ENCODE results near the gene RYR1. TPM values are rescaled to one million over a fixed set of nuclear protein-coding genes. Genes with fewer than 3 reads are reported as not detected.
"Not testable (repeated sequence)": the region's sequence is repeated elsewhere in the genome, so short reads cannot be mapped to it uniquely, and the experiment has no call there.

RYR1 gene
- total and polyA plus RNA-seq, 3 experiments from 2014 or later: 0.71 to 3.3 (median 1.4) TPM

DNA sequence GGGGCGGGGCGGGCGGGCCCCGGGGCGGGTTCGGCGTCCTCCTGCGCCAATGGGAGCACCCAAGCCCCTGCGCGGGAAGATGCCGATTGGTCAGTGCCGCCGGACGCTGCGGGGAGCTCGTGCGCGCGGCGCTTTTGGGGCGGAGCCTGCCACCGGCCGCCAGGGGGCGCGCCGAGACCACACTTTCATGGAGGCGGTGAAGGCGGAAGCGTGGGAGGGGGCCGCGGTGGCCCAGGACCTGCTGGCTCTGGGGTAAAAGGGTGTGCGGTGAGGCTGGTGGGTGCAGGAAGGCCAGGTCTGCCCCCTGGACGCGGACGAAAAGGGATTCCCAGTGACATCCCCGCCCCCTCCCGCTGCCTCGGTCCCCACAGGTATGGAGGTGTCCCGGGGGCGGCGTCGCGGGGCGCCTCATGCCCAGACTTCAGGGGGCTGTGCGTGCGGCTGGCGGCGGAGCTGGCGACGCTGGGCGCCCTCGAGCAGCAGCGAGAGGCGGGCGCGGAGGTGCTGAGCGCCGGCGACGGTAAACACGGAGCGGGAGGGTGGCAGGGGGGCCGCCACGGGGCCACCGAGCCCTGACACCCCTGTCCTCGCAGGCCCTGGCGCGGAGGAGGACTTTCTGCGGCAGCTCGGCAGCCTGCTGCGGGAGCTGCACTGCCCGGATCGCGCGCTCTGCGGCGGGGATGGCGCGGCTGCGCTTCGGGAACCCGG is 30.4 kb upstream of the RYR1 start, which contains the start of gene FAM98C:
TSS of gene FAM98C (plus strand) at position 127 of the 708 bp plus-strand sequence. CDS start at position 188, 61 bp downstream.
- H3K9me3 Mint-ChIP-seq: no peaks in the 10 kb centered on the region
- H3K27me3 Mint-ChIP-seq: peaks cover 0 to 8% of the 10 kb centered on the region in 2 donors
- peak; percentile 96 to 99 (median 98) for DNase-seq
- peaks cover 0 to 21% (median 6%) of the 10 kb centered on the region in 3 donors for H3K36me3 Mint-ChIP-seq
- POLR2A ChIA-PET: interaction anchor here (0.6 to 2.4 kb wide), 15 partner anchors 9 to 527 kb away, joined by 3 to 25 read pairs (median 5); partner anchors contain the start of genes ACTN4, CATSPERG, EIF3K and GGN
- Histone ChIP-seq H3K27ac (ENCODE audit: low read depth, low read length) (peak within 1 kb of the TSS; percentile 67), H3K9me3 (ENCODE audit: low read length) (no peaks in the 10 kb centered on the region), H3K4me1 (ENCODE audit: insufficient read depth, low read length) (peaks cover 10% of the 10 kb centered on the region), H3K27me3 (ENCODE audit: insufficient read depth, low read length, poor library complexity, severe bottlenecking) (no peaks in the 10 kb centered on the region), H3K36me3 (ENCODE audit: insufficient read depth, low read length) (peaks cover 18% of the 10 kb centered on the region), H3K4me3 (ENCODE audit: low read length) (peak within 1 kb of the TSS; percentile 83)
- peaks cover 13 to 27% (median 20%) of the 10 kb centered on the region in 3 donors for H3K4me1 Mint-ChIP-seq
- H3K4me3 Mint-ChIP-seq: peak within 1 kb of the TSS; percentile 89 to 98 (median 92)
- H3K27ac Mint-ChIP-seq: peak within 1 kb of the TSS; percentile 80 to 96 (median 93)
- CTCF ChIA-PET: interaction anchor here (0.6 to 3.7 kb wide), 58 partner anchors 8 to 531 kb away, joined by 3 to 51 read pairs (median 4); partner anchors contain the start of genes ACTN4, CAPN12, CATSPERG and EIF3K

GRCh38 chr19:38404858-38405257 is 28.6 kb upstream of the RYR1 start:
- H3K4me3 ChIP-seq (ENCODE audit: low read length): no peak overlapping the region
- ChIA-PET POLR2A (no interaction called here), CTCF (interaction anchor here (2.5 to 3.7 kb wide), 3 partner anchors 10 to 524 kb away, joined by 19 to 51 read pairs (median 23); partner anchors contain the start of genes MRPS12 and SARS2)
- H3K9me3 Mint-ChIP-seq: no peaks in the 10 kb centered on the region
- no peak overlapping the region for H3K27ac Mint-ChIP-seq
- no peak overlapping the region for H3K27ac ChIP-seq (ENCODE audit: low read depth, low read length)
- H3K27me3 ChIP-seq (ENCODE audit: insufficient read depth, low read length, poor library complexity, severe bottlenecking): no peaks in the 10 kb centered on the region
- no peaks in the 10 kb centered on the region for H3K9me3 ChIP-seq (ENCODE audit: low read length)
- H3K4me1 Mint-ChIP-seq: peaks cover 13 to 27% (median 20%) of the 10 kb centered on the region in 3 donors
- H3K4me3 Mint-ChIP-seq: peak overlapping the region in 6 of 7 donors; percentile 61 to 92 (median 86)
- peaks cover 0 to 28% (median 8%) of the 10 kb centered on the region in 3 donors for H3K36me3 Mint-ChIP-seq
- DNase-seq: no peak
- peaks cover 0 to 4% of the 10 kb centered on the region in 2 donors for H3K27me3 Mint-ChIP-seq
- peaks cover 10% of the 10 kb centered on the region for H3K4me1 ChIP-seq (ENCODE audit: insufficient read depth, low read length)
- H3K36me3 ChIP-seq (ENCODE audit: insufficient read depth, low read length): peaks cover 18% of the 10 kb centered on the region

DNA sequence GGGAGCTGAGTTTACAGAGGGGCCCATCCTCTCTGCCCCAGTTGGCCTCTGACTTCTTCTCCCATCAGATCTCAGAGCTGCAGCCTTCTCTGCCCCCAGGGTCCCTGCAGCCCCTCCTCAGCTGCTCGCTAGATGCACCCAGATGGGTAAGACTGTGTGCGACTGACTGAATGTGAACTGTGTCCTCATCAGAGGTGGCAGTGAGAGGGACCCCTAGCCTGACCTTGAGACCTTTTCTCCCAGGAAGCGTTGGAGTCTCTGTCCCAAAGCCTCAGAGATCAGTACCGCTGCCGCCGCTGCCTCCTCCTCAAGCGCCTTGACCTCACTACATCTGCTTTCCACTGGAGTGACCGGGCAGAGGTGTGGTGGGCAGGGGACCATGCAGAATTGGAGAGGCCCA is 28.2 kb upstream of the RYR1 start:
- H3K27ac ChIP-seq (ENCODE audit: low read depth, low read length): no peak overlapping the region
- Mint-ChIP-seq H3K27me3 (peaks cover 0 to 2% of the 10 kb centered on the region in 2 donors), H3K9me3 (no peaks in the 10 kb centered on the region), H3K4me3 (peak overlapping the region in 6 of 7 donors; percentile 29 to 83 (median 54)), H3K36me3 (peaks cover 0 to 28% (median 8%) of the 10 kb centered on the region in 3 donors), H3K27ac (peak overlapping the region in 2 of 8 donors; percentile 26 to 58), H3K4me1 (peaks cover 13 to 27% (median 20%) of the 10 kb centered on the region in 3 donors)
- H3K36me3 ChIP-seq (ENCODE audit: insufficient read depth, low read length): peaks cover 18% of the 10 kb centered on the region
- ChIA-PET CTCF (interaction anchor here (2.9 to 3.7 kb wide), 2 partner anchors 11 to 524 kb away, joined by 19 to 51 read pairs; partner anchors contain the start of genes MRPS12 and SARS2), POLR2A (no interaction called here)
- H3K27me3 ChIP-seq (ENCODE audit: insufficient read depth, low read length, poor library complexity, severe bottlenecking): no peaks in the 10 kb centered on the region
- DNase-seq: no peak
- peaks cover 10% of the 10 kb centered on the region for H3K4me1 ChIP-seq (ENCODE audit: insufficient read depth, low read length)
- H3K4me3 ChIP-seq (ENCODE audit: low read length): no peak overlapping the region
- no peaks in the 10 kb centered on the region for H3K9me3 ChIP-seq (ENCODE audit: low read length)

DNA sequence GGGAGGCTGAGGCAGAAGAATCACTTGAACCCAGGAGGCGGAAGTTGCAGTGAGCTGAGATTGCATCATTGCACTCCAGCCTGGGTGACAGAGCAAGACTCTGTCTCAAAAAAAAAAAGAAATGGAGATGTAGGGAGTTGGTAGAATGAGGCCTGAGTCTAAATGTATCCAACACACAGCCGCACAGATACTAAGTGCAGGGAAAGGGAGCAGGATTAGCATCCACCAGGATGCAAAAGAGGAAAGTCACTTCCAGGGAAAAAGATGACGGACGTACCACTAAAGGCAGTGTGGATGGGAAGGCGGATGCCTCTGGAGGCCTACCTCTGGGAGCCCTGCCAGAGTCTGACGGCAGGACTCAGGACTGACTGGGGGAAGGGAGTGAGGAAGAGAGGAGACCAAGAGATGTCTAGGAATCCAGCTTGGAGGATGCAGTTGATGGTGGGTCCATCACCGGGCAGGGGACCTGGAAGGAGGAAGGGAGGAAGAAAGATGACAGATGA is 23.8 kb upstream of the RYR1 start:
- H3K27me3 ChIP-seq (ENCODE audit: insufficient read depth, low read length, poor library complexity, severe bottlenecking): no peaks in the 10 kb centered on the region
- no peaks in the 10 kb centered on the region for H3K4me1 ChIP-seq (ENCODE audit: insufficient read depth, low read length)
- POLR2A ChIA-PET: no interaction called here
- peaks cover 16% of the 10 kb centered on the region for H3K36me3 ChIP-seq (ENCODE audit: insufficient read depth, low read length)
- no peak overlapping the region for H3K27ac ChIP-seq (ENCODE audit: low read depth, low read length)
- no peak overlapping the region for H3K4me3 ChIP-seq (ENCODE audit: low read length)
- Mint-ChIP-seq H3K36me3 (peaks cover 0 to 25% (median 8%) of the 10 kb centered on the region in 3 donors), H3K4me3 (no peak overlapping the region), H3K27ac (peak overlapping the region in 2 of 8 donors; percentile 62 to 81), H3K27me3 (no peaks in the 10 kb centered on the region), H3K9me3 (no peaks in the 10 kb centered on the region), H3K4me1 (peaks cover 6 to 7% (median 7%) of the 10 kb centered on the region in 3 donors)
- CTCF ChIA-PET: no interaction called here
- DNase-seq: no peak
- no peaks in the 10 kb centered on the region for H3K9me3 ChIP-seq (ENCODE audit: low read length)

DNA sequence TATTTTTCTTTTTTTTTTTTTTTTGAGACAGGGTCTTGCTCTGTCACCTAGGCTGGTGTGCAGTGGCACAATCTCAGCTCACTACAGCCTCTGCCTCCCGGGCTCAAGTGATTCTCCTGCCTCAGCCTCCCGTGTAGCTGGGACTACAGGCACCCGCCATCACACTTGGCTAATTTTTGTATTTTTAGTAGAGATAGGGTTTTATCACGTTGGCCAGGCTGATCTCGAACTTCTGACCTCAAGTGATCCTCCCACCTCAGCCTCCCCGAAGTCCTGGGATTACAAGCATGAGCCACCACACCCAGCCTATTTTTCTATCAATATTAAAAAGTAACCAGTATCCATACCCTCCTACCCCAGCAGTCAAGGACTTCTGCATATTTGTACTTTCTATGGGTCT is 23.1 kb upstream of the RYR1 start:
- H3K4me3 Mint-ChIP-seq; H3K4me1 ChIP-seq (ENCODE audit: insufficient read depth, low read length); POLR2A ChIA-PET; H3K9me3 Mint-ChIP-seq; H3K27me3 ChIP-seq (ENCODE audit: insufficient read depth, low read length, poor library complexity, severe bottlenecking); H3K4me1 Mint-ChIP-seq; H3K4me3 ChIP-seq (ENCODE audit: low read length); H3K27ac ChIP-seq (ENCODE audit: low read depth, low read length); H3K9me3 ChIP-seq (ENCODE audit: low read length); DNase-seq; H3K27me3 Mint-ChIP-seq; H3K36me3 ChIP-seq (ENCODE audit: insufficient read depth, low read length): not testable (repeated sequence)
- peaks cover 0 to 20% (median 8%) of the 10 kb centered on the region in 3 donors for H3K36me3 Mint-ChIP-seq
- CTCF ChIA-PET: interaction anchor here (1.7 kb wide), 1 partner anchor 8 kb away, joined by 5 read pairs; the partner anchor contains the start of gene FAM98C
- H3K27ac Mint-ChIP-seq: peak overlapping the region in 1 of 8 donors; percentile 62

DNA sequence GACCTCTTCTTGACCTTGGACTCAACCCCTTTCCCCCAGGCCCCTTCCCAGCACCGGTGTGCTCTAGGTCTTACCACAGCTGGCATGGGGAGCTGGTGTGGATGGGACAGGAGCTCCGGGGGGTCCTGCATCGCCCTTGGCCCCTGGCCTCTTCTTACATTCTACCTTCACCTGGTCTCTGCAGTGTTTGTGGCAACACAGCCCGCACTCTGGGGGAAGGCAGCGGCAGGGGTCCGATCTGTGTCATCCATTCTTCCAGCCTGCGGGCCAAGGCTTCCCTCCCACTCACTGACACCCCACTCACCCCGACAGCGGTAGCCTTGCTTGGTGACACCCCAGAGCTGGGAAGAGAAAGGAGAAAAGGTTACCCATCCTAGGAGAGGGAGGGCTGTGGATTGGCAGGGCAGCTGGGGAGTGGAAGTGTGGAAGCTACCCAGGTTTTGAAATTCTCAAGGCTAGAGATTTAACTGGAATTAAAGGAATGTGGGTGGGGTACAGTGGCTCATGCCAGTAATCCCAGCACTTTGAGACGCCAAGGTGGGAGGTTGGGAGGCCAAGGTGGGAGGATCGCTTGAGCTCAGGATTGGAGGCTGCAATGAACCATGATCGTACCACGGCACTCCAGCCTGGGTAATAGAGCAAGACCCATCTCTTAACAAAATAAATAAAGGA is 22.3 kb upstream of the RYR1 start:
- H3K27me3 ChIP-seq (ENCODE audit: insufficient read depth, low read length, poor library complexity, severe bottlenecking): no peaks in the 10 kb centered on the region
- Mint-ChIP-seq H3K27me3 (no peaks in the 10 kb centered on the region), H3K9me3 (no peaks in the 10 kb centered on the region), H3K27ac (no peak overlapping the region), H3K4me1 (no peaks in the 10 kb centered on the region), H3K4me3 (no peak overlapping the region), H3K36me3 (peaks cover 0 to 18% (median 8%) of the 10 kb centered on the region in 3 donors)
- no peak overlapping the region for H3K4me3 ChIP-seq (ENCODE audit: low read length)
- H3K9me3 ChIP-seq (ENCODE audit: low read length): no peaks in the 10 kb centered on the region
- H3K36me3 ChIP-seq (ENCODE audit: insufficient read depth, low read length): peaks cover 8% of the 10 kb centered on the region
- CTCF ChIA-PET: interaction anchor here (1.7 kb wide), 1 partner anchor 8 kb away, joined by 5 read pairs; the partner anchor contains the start of gene FAM98C
- no peaks in the 10 kb centered on the region for H3K4me1 ChIP-seq (ENCODE audit: insufficient read depth, low read length)
- no peak for DNase-seq
- H3K27ac ChIP-seq (ENCODE audit: low read depth, low read length): no peak overlapping the region
- POLR2A ChIA-PET: no interaction called here

DNA sequence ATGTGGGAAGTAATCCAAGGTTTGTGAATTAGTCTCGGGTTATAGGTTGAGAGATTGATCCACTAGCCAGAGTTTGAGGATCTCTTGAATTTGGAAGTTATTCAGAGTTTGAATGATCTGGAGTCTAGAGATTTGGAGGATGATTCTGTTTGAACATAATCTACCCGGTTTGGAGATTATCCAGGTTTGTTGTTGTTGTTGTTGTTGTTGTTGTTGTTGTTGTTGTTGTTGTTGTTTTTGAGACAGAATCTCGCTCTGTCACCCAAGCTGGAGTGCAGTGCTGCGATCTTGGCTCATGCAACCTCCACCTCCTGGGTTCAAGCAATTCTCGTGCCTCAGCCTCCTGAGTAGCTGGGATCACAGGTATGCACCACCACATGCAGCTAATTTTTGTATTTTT is 21.6 kb upstream of the RYR1 start:
- H3K36me3 ChIP-seq (ENCODE audit: insufficient read depth, low read length); H3K4me1 Mint-ChIP-seq; H3K4me3 ChIP-seq (ENCODE audit: low read length); H3K27me3 Mint-ChIP-seq; H3K27ac ChIP-seq (ENCODE audit: low read depth, low read length); DNase-seq; H3K4me3 Mint-ChIP-seq; H3K27ac Mint-ChIP-seq; H3K27me3 ChIP-seq (ENCODE audit: insufficient read depth, low read length, poor library complexity, severe bottlenecking); H3K4me1 ChIP-seq (ENCODE audit: insufficient read depth, low read length); H3K9me3 ChIP-seq (ENCODE audit: low read length); POLR2A ChIA-PET; H3K9me3 Mint-ChIP-seq: not testable (repeated sequence)
- CTCF ChIA-PET: interaction anchor here (1.7 kb wide), 1 partner anchor 9 kb away, joined by 5 read pairs; the partner anchor contains the start of gene FAM98C
- peaks cover 0 to 15% (median 6%) of the 10 kb centered on the region in 3 donors for H3K36me3 Mint-ChIP-seq

All from CD8-positive, alpha-beta memory T cell (primary cell).